ENCODE data around the gene SRSF3.
"Not testable (repeated sequence)": the region's sequence is repeated elsewhere in the genome, so short reads cannot be mapped to it uniquely, and the experiment has no call there.

SRSF3 gene

GRCh38 chr6:36651659-36652379 is 57.7 kb downstream of the SRSF3 start:
- DNase-seq = no peak

- DNase-seq = not testable (repeated sequence)
Observed at GRCh38 chr6:36654469-36654868, 60.3 kb downstream of the SRSF3 start.
